ENCODE measurements around the gene ANKRD29. TPM values are rescaled to one million over a fixed set of nuclear protein-coding genes. Genes with fewer than 3 reads are reported as not detected.

Gene ANKRD29
- total and polyA plus RNA-seq, 2 experiments from 2014 or later, result 0.44 to 0.77 TPM

DNA sequence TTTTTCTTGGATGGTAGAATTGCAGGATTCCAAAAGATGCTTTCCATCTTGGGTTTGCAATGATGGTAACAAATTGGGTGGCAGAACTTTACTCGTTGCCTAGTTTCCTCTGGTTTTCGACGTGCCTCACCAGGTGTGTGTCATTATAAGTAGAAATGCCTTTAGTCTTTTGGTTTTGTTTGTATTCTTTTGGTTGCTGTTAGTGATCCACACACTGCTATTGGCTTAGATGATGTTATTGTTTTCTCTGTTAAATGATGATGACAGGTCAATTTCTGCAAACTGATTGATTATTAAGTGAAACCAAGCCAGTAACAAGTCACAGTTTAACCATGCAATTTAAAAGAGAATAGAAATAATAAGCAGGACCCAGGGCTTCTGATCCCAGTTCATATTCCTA is 20.4 kb upstream of the ANKRD29 start:
- Histone ChIP-seq H3K36me3 (no peaks in the 10 kb centered on the region), H3K27me3 (peaks cover 21% of the 10 kb centered on the region), H3K9me3 (ENCODE audit: low read depth) (no peaks in the 10 kb centered on the region), H3K4me1 (ENCODE audit: low read depth) (no peaks in the 10 kb centered on the region), H3K27ac (no peak overlapping the region), H3K4me3 (no peak overlapping the region)
- no peak for DNase-seq (ENCODE audit: low read depth in 1 of 2, low spot score in 1 of 2)
- TF ChIP-seq, protein P1, sequence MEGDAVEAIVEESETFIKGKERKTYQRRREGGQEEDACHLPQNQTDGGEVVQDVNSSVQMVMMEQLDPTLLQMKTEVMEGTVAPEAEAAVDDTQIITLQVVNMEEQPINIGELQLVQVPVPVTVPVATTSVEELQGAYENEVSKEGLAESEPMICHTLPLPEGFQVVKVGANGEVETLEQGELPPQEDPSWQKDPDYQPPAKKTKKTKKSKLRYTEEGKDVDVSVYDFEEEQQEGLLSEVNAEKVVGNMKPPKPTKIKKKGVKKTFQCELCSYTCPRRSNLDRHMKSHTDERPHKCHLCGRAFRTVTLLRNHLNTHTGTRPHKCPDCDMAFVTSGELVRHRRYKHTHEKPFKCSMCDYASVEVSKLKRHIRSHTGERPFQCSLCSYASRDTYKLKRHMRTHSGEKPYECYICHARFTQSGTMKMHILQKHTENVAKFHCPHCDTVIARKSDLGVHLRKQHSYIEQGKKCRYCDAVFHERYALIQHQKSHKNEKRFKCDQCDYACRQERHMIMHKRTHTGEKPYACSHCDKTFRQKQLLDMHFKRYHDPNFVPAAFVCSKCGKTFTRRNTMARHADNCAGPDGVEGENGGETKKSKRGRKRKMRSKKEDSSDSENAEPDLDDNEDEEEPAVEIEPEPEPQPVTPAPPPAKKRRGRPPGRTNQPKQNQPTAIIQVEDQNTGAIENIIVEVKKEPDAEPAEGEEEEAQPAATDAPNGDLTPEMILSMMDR (IDR thresholded peaks at IDR 0.05; ENCODE audit: low read depth, low read length), result no peak

DNA sequence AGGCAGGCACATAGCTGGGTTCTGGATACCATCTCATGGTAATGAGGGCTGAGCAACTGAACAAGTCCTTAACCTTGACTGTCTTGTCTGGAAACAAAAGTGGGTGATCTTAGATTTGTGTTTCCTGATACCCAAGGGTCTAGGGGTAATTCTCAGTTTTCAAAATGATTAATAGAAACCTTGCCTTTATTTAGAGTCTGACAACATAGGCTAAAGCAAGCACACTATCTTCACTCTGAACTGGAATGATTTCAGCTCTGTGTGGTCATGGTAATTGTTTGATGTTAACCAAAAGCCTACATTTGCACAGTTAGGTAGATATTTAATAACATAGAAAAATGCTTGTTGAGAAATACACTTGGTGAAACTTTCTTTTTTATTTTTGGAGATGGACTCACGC is 19.8 kb upstream of the ANKRD29 start:
- no peak for DNase-seq (ENCODE audit: low read depth in 1 of 2, low spot score in 1 of 2)
- Histone ChIP-seq H3K9me3 (ENCODE audit: low read depth) (no peaks in the 10 kb centered on the region), H3K4me3 (no peak overlapping the region), H3K27ac (no peak overlapping the region), H3K36me3 (no peaks in the 10 kb centered on the region), H3K4me1 (ENCODE audit: low read depth) (no peaks in the 10 kb centered on the region), H3K27me3 (peaks cover 14% of the 10 kb centered on the region)
- TF ChIP-seq, protein P1 (IDR thresholded peaks at IDR 0.05; ENCODE audit: low read depth, low read length), result no peak

DNA sequence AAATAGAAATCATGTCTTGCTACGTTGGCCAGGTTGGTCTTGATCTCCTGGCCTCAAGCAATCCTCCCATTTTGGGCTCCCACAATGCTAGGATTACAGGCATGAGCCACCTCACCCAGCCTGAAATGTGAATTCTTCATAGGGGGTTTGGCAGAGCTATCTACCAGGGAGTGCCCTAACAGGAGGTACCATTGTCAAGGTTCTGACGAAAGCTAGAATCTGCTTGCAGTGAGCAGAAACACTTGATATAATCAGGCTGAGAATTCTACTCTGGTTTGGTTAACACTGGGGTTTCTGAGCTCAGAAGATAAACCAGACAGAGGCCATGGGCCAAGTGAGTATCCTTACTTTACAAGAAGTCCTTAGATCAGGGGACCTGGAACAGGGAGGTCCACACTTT is 19.3 kb upstream of the ANKRD29 start:
- no peaks in the 10 kb centered on the region for H3K9me3 ChIP-seq (ENCODE audit: low read depth)
- H3K27me3 ChIP-seq, result peaks cover 10% of the 10 kb centered on the region
- no peaks in the 10 kb centered on the region for H3K36me3 ChIP-seq
- H3K4me1 ChIP-seq (ENCODE audit: low read depth), result no peaks in the 10 kb centered on the region
- TF ChIP-seq, protein P1 (IDR thresholded peaks at IDR 0.05; ENCODE audit: low read depth, low read length), result no peak
- DNase-seq (ENCODE audit: low read depth in 1 of 2, low spot score in 1 of 2), result no peak
- no peak overlapping the region for H3K4me3 ChIP-seq
- H3K27ac ChIP-seq, result no peak overlapping the region

DNA sequence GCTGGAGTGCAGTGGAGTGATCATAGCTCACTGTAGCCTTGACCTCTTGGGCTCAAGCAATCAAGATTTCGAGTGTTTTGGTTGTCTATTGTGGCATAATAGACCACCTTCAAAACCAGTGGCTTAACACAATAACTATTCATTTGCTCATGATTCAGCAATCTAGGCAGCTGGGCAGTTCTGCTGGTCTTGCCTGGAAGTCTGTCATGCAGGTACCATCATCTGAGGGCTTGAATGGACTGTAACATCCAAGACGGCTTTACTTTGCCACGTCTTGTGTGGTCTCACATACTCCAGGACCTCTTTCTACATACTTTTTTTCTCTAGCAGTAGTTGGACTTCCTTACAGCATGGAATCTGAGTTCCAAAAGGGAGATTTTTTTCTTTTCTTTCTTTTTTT is 13.2 kb upstream of the ANKRD29 start:
- Histone ChIP-seq H3K27ac (no peak overlapping the region), H3K9me3 (ENCODE audit: low read depth) (no peaks in the 10 kb centered on the region), H3K4me3 (no peak overlapping the region), H3K36me3 (no peaks in the 10 kb centered on the region), H3K27me3 (no peaks in the 10 kb centered on the region), H3K4me1 (ENCODE audit: low read depth) (no peaks in the 10 kb centered on the region)
- DNase-seq (ENCODE audit: low read depth in 1 of 2, low spot score in 1 of 2), result no peak
- TF ChIP-seq, protein P1 (IDR thresholded peaks at IDR 0.05; ENCODE audit: low read depth, low read length), result no peak

DNA sequence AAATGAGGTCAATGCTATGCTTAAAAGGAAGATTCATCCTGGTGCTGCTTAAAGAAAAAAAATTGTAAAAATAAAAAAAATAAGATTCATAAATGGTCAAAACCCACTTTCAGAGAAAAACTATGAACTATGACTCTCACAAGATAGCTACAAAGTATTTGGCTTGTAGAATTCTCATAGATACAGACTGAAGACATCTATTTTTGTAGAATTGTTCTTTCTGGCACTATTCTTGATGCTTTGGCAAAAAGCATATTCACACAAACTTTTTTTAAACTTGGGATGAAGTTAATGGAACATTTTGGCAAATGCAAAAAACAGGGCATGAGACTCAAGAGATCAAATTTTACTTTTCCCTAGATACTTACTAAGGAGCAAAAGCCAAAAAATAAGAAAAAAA is 12.5 kb upstream of the ANKRD29 start:
- DNase-seq (ENCODE audit: low read depth in 1 of 2, low spot score in 1 of 2), result no peak
- H3K9me3 ChIP-seq (ENCODE audit: low read depth), result no peaks in the 10 kb centered on the region
- TF ChIP-seq, protein P1 (IDR thresholded peaks at IDR 0.05; ENCODE audit: low read depth, low read length), result no peak
- no peaks in the 10 kb centered on the region for H3K27me3 ChIP-seq
- no peaks in the 10 kb centered on the region for H3K36me3 ChIP-seq
- no peak overlapping the region for H3K27ac ChIP-seq
- H3K4me3 ChIP-seq, result no peak overlapping the region
- no peaks in the 10 kb centered on the region for H3K4me1 ChIP-seq (ENCODE audit: low read depth)

DNA sequence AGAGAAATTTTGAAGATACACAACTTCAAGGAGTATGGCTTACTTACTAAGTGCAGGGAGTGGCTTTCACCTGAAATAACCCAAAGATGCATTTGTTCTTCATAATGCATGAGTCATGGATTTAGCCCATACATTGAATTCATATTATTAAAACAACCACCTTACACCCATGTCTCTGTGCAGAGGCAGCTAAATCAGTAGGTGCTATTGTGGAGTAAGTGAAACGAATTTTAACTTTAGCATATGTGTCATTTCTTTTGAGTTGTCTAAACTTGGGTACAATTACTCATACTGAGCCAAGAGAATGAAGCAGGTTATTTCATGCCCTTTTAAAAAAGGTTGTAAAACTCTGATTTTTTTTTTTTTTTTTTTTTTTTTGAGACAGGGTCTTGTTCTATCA is 11.0 kb upstream of the ANKRD29 start:
- H3K4me3 ChIP-seq, result no peak overlapping the region
- TF ChIP-seq, protein P1 (IDR thresholded peaks at IDR 0.05; ENCODE audit: low read depth, low read length), result no peak
- no peaks in the 10 kb centered on the region for H3K4me1 ChIP-seq (ENCODE audit: low read depth)
- DNase-seq (ENCODE audit: low read depth in 1 of 2, low spot score in 1 of 2), result no peak
- no peak overlapping the region for H3K27ac ChIP-seq
- H3K9me3 ChIP-seq (ENCODE audit: low read depth), result no peaks in the 10 kb centered on the region
- no peaks in the 10 kb centered on the region for H3K36me3 ChIP-seq
- peaks cover 1% of the 10 kb centered on the region for H3K27me3 ChIP-seq

Data from cardiac muscle cell (in vitro differentiated cells and primary cell).